Astrocyte of the cerebellum (primary cell): Measurements from ENCODE around the gene CERT1.
"Not testable (repeated sequence)": the region's sequence is repeated elsewhere in the genome, so short reads cannot be mapped to it uniquely, and the experiment has no call there.

Source experiments
- DNase-seq: peaks from one replicate; pipeline ENCODE4 v3.0.0-alpha.2; 2011; ENCODE audit warnings: low read depth
- H3K4me3 ChIP-seq: 2 replicates; pipeline ENCODE4 v1.5.1; 2011; ENCODE audit warnings: mild to moderate bottlenecking, low read depth, low read length, moderate library complexity
- in situ Hi-C: cut with HindIII; loops from 2 replicates; pipeline ENCODE4 v1.10.0; 2017; ENCODE audit warnings: low sequenced_read_pairs
- TF ChIP-seq, protein P1 (sequence below): IDR thresholded peaks from 2 replicates; pipeline ENCODE4 v1.5.1; 2012; ENCODE audit warnings: low read length, low read depth, moderate library complexity, mild to moderate bottlenecking; ENCODE audit errors: missing control alignments

Gene CERT1, protein sequence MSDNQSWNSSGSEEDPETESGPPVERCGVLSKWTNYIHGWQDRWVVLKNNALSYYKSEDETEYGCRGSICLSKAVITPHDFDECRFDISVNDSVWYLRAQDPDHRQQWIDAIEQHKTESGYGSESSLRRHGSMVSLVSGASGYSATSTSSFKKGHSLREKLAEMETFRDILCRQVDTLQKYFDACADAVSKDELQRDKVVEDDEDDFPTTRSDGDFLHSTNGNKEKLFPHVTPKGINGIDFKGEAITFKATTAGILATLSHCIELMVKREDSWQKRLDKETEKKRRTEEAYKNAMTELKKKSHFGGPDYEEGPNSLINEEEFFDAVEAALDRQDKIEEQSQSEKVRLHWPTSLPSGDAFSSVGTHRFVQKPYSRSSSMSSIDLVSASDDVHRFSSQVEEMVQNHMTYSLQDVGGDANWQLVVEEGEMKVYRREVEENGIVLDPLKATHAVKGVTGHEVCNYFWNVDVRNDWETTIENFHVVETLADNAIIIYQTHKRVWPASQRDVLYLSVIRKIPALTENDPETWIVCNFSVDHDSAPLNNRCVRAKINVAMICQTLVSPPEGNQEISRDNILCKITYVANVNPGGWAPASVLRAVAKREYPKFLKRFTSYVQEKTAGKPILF

DNA sequence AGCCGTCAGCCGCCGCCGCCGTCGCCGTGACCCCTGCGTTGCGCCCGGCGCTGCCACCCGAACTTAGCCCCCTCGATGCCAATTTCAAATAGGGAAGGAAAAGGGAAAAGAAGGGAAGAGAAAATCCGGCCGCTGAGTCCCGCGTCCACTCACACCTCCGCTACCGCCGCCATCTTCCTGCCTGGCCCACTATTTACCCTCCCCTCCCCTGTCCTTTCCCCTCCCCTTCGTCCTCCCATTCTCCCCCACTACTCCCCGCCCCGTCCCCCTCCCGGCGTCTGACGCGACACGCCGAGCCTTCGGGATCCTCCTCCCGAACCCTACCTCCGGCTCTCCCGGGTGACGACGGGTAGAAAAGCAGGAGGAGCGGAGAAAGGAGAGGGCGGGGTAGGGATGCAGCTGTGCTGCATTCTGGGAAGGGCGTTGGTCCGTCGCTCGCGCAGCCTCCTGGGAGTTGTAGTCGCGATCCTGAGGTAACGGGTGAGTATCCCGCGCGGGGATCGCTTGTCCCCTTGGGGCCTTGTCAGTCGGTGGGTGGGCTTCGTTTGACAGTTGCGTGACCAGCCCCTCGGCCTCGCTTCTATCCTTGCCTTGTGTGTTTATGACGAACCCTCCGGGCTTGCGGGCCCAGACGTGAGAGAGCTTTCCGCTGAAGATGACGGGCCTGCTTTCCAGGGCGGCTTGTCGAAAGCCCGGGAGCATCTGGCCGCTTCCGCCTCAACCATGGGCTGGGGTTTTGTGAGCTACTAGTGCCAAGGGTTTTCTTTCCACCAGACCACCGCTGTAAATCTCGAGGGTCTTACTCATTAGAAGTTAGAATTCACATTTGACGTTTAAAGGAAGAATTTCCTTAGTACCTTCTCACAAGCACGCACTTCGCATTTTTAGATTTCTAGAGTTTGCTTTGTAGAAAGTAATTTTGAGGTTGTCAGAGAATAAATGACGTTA is at the start of gene CERT1, which contains the start of gene POLK:
TSS of gene CERT1 (minus strand) at position 195 of the 948 bp plus-strand sequence. CDS start 422 bp downstream, outside the sequence.
TSS of gene POLK (plus strand) at position 457 of the 948 bp plus-strand sequence.
- in situ Hi-C loops: no loop called here
- peak within 1 kb of the TSS; percentile 78 for H3K4me3 ChIP-seq
- TF ChIP-seq, protein P1, sequence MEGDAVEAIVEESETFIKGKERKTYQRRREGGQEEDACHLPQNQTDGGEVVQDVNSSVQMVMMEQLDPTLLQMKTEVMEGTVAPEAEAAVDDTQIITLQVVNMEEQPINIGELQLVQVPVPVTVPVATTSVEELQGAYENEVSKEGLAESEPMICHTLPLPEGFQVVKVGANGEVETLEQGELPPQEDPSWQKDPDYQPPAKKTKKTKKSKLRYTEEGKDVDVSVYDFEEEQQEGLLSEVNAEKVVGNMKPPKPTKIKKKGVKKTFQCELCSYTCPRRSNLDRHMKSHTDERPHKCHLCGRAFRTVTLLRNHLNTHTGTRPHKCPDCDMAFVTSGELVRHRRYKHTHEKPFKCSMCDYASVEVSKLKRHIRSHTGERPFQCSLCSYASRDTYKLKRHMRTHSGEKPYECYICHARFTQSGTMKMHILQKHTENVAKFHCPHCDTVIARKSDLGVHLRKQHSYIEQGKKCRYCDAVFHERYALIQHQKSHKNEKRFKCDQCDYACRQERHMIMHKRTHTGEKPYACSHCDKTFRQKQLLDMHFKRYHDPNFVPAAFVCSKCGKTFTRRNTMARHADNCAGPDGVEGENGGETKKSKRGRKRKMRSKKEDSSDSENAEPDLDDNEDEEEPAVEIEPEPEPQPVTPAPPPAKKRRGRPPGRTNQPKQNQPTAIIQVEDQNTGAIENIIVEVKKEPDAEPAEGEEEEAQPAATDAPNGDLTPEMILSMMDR: no peak
- DNase-seq: peak; percentile 97

DNA sequence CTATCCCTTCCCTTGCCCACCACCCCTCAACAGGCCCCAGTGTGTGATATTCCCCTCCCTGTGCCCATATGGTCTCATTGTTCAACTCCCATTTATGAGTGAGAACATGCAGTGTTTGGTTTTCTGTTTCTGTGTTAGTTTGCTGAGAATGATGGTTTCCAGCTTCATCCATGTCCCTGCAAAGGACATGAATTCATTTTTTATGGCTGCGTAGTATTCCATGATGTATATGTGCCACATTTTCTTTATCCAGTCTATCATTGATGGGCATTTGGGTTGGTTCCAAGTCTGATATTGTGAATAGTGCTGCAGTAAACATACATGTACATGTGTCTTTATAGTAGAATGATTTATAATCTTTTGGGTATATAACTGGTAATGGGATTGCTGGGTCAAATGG is 49.2 kb upstream of the CERT1 start:
- H3K4me3 ChIP-seq, DNase-seq, in situ Hi-C loops: not testable (repeated sequence)

DNA sequence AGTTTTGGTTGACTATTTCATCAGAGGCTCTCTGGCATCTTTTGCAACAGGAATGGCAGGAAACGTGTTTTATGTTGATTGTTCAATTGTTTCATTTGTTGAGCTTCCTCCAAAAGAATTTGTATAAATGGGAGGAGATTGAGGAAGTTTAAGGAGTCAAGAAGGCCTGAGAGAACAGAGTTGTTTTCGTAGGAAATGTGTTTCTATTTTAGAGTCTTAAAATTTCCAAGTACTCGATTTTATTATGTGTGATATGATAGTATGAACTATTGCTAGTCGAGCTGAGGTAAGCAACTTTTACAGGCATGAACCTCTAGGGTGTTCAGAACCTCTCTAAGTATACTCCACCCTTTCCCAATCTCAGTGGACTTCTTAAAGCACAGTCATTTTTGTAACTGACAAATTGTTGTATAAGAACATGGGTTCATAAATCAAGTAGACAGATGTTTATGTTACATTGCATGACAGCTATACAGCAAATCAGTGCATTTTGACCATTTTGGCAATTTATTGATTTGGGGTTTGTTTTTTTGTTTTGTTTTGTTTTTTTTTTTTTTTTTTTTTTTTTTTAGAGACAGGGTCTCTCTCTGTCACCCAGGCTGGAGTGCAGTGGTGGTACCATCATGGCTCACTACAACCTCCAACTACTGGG is 47.7 kb upstream of the CERT1 start:
- no peak overlapping the region for H3K4me3 ChIP-seq
- DNase-seq: no peak
- in situ Hi-C loops: no loop called here
- TF ChIP-seq, protein P1: no peak

DNA sequence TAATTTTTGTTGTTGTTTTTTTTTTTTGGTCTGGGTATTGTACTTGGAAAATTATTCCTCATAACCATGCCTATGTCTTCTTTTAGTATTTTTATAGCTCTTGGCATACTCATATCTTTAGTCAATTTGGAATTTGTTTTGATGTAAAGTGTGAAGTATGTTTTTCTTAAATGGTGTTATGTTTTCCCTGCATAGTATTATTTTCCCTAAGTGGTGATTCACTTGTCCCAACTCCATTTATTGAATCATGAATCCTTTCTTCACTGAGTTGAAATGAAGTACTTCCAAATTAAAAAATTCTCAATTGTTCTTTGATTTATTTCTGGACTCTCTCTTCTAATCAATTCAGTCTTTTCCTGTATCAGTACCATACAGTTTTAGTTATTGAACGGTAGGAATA is 46.8 kb upstream of the CERT1 start:
- H3K4me3 ChIP-seq: no peak overlapping the region
- in situ Hi-C loops: no loop called here
- DNase-seq: no peak
- TF ChIP-seq, protein P1: no peak

DNA sequence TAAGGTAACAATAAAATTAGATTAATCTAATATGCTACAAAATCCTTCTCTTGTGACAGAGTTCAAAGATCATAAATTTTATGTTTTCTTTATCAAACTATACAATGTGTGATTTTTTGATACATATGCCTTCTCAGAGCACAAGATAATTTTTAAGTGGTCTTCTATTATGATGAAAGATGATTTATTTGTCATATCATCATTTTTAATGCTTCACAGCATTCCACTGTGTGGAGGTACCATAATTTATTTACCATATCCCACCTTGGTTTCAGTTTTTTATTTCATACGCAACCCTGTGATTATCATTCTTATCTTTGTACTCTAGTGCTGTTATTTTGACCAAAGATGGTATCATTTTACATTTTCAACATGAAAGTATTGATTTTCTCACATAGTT is 41.9 kb upstream of the CERT1 start:
- H3K4me3 ChIP-seq: no peak overlapping the region
- TF ChIP-seq, protein P1: no peak
- in situ Hi-C loops: no loop called here
- no peak for DNase-seq

DNA sequence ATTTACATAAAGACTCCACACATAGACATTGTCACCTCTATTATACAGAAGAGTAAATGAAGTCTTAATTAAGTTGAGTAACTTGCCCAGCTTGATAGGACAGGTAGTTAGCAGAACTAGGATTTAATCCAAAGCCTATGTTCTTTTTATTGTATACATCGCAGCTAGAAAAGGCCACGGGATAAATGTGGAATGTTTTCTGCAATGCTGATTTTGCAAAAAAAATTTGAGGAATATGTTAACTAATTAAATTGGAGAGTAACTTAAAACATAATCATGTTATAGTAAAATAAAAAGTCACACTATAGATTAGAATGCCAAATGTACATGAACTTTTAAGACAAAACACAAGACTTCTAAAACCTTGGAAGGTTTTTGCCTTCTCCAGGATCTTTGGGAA is 41.3 kb upstream of the CERT1 start:
- in situ Hi-C loops: no loop called here
- H3K4me3 ChIP-seq: no peak overlapping the region
- no peak for DNase-seq
- TF ChIP-seq, protein P1: no peak
